DMS 273 (cell line): ENCODE data around the gene SCN11A.

ENCODE experiments used
- DNase-seq: peaks from one replicate; lab custom pipeline; 2025; ENCODE audit not compliant: unreplicated experiment; lab: John Stamatoyannopoulos, UW

SCN11A gene

GRCh38 chr3:39011191-39011736, 40.5 kb downstream of the SCN11A start:
- DNase-seq, result no peak

- DNase-seq, result no peak
Measured at GRCh38 chr3:39005295-39005694, 46.4 kb downstream of the SCN11A start.
